ENCODE results near the gene KAZN. TPM values are rescaled to one million over a fixed set of nuclear protein-coding genes. Genes with fewer than 3 reads are reported as not detected.

The KAZN gene
- total RNA-seq, 1 donor = 3.9 TPM

GRCh38 chr1:14594045-14594444, 4.4 kb upstream of the KAZN start:
- no peak overlapping the region for H3K4me3 ChIP-seq (ENCODE audit: low read depth, low read length)
- TF ChIP-seq CTCF (IDR thresholded peaks at IDR 0.05; ENCODE audit: insufficient read depth, low read length) = no peak
- no peak for DNase-seq (ENCODE audit: low read depth)

GRCh38 chr1:14596591-14596990, 1.9 kb upstream of the KAZN start:
- H3K4me3 ChIP-seq (ENCODE audit: low read depth, low read length) = no peak overlapping the region
- TF ChIP-seq CTCF (IDR thresholded peaks at IDR 0.05; ENCODE audit: insufficient read depth, low read length) = no peak
- no peak for DNase-seq (ENCODE audit: low read depth)

GRCh38 chr1:14597343-14598006, 1.0 kb upstream of the KAZN start:
- no peak overlapping the region for H3K4me3 ChIP-seq (ENCODE audit: low read depth, low read length)
- DNase-seq (ENCODE audit: low read depth) = peak; percentile 10
- no peak for TF ChIP-seq CTCF (IDR thresholded peaks at IDR 0.05; ENCODE audit: insufficient read depth, low read length)

- H3K4me3 ChIP-seq (ENCODE audit: low read depth, low read length) = peak overlapping the region; percentile 57
- no peak for TF ChIP-seq CTCF (IDR thresholded peaks at IDR 0.05; ENCODE audit: insufficient read depth, low read length)
- DNase-seq (ENCODE audit: low read depth) = no peak
These were observed 433 bp upstream of the KAZN start for GRCh38 chr1:14598007-14598497.

GRCh38 chr1:14599183-14599791, 802 bp downstream of the KAZN start:
- peak; percentile 15 for DNase-seq (ENCODE audit: low read depth)
- H3K4me3 ChIP-seq (ENCODE audit: low read depth, low read length) = peak overlapping the region; percentile 57
- no peak for TF ChIP-seq CTCF (IDR thresholded peaks at IDR 0.05; ENCODE audit: insufficient read depth, low read length)

GRCh38 chr1:14599800-14600199, 1.3 kb downstream of the KAZN start:
- no peak for DNase-seq (ENCODE audit: low read depth)
- peak overlapping the region; percentile 57 for H3K4me3 ChIP-seq (ENCODE audit: low read depth, low read length)
- no peak for TF ChIP-seq CTCF (IDR thresholded peaks at IDR 0.05; ENCODE audit: insufficient read depth, low read length)

All from fibroblast of the aortic adventitia (primary cell).